ENCODE measurements around the gene C17orf107.

C17orf107 gene

DNA sequence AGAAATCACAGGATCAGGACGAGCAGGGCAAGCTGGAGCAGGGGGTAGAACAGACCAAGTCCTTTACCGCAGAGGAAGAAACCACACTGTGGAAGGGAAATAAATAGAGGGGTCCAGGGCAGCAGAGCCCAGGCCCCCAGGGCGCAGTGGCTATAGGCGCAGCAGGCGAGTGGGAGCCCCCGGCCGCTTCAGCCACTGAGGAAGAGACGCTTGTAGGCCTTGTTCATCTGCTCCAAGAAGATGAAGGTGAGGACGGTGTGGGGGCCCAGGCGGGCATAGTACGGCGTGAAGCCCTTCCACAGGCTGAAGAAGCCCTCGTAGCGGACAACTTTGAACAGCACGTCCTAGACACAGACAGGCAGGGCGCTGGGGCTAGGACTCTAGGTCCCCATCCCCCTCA is 38.2 kb downstream of the C17orf107 start:
- no peak for DNase-seq (ENCODE audit: low spot score)

DNA sequence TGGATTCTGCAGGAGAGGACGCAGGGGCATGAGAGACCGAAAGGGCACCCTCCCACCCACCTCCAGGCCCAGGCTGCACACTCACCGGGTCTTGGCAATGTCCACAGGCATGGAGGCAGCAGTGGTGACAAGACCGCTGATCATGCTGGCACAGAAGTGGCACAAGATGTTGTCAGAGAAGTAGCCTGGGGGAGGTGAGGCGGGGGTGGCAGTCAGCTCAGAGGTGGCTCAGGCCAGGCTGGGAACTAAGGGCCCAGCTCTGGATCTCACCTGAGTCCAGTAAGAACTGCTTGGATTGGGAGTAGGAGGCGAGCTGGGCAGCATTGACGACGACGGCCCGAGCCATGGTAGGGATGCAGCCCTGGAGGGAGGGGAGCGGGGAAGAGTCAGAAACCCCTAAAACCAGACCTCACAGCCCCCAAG is 38.7 kb downstream of the C17orf107 start:
- DNase-seq (ENCODE audit: low spot score) = no peak

DNA sequence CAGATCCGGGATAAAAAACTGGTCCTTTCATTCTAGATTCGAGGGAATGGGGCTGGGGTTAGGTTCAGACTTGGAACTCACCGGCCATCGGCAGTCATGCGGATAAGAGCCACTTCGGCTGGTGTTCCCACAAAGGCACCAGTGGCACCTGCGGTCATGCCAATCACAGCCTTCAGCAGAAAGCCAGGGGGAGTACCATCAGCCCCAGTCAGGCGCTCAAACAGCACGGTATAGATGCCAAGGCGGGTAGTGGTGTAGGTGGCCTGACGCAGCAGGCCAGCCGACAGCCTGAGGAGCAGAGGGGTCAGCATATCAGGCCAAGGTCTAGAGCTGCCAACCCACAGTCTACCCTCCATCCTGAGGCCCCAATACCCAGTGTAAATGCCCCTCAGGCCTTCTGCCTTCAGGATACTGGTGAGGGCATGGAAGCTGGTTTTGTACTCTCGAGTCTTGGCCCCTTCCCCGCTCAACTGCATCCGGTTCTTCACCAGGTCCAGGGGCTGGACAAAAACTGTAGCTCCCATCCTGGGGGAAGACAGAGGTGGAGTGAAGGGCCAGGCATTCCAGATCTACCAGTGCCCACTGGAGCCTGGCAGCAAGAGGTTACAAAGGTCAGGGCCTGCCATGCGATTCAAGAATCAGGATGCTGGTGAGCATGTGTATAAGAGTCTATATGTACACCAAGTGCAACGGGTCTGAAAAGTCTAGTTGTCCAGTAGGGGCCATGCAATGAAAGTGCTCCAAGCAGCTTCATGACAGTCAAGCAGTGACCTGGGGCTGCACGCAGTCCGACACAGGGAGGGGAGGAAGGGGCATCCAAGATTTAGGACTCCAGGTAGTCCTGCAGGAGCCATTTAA is 39.6 kb downstream of the C17orf107 start:
- DNase-seq (ENCODE audit: low spot score) = no peak

DNA sequence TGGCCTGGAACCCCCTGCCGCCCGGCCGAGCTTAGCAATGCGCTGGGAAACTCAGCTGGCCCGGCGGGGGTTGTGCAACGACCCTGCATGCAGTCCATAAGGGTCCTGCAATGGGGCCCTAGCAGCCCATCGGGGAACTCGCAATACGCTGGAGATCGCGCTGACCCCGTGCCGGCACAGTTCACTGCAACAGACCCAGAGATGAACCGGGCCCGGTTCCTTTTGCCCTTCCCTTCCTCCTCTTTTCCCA is 40.1 kb downstream of the C17orf107 start:
- no peak for DNase-seq (ENCODE audit: low spot score)

DNA sequence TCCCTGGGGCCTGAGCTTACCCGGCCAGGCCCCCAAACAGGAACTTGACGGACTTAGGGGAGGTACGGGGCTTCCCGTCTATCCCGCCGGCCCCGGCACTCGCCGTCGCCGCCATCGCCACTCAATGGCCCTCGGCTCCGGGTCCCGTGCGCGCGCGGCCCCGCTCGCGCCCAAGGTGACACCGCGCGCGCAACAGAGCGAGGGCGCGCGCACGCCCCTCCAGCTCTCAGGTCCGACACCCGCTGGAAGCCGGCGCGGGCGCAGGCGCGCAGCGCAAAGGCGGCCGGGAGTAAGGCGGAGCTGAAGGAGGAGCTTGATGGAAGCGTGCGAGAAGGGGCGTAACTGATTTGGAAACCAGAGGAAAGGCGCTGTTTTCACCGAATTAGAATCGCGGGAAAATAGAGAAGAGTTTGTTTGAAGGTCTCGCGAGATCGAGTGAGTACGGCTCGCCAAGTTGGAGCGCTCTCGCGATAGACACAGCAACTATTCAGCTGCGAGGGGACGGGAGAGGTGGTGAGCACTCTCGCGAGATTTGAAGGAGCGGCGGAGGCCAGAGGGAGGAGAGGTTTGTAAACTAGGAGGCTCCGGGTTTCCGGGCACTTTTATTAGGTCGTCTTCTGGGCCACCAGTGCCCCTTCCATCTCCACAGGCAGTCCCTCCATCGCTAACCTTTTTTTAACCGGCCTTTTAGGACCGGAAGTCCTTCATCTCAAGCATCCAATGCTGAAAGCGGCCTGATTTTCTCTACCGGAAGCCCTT is 40.6 kb downstream of the C17orf107 start, which contains the start of the genes RNF167 and SLC25A11:
RNF167 (plus strand) TSS at position 473 of the 759 bp plus-strand sequence. CDS start 642 bp downstream, outside the sequence.
SLC25A11 (minus strand) TSS at position 251 of the 759 bp plus-strand sequence; CDS start at position 115, 136 bp downstream.
- DNase-seq (ENCODE audit: low spot score) = peak; percentile 100

DNA sequence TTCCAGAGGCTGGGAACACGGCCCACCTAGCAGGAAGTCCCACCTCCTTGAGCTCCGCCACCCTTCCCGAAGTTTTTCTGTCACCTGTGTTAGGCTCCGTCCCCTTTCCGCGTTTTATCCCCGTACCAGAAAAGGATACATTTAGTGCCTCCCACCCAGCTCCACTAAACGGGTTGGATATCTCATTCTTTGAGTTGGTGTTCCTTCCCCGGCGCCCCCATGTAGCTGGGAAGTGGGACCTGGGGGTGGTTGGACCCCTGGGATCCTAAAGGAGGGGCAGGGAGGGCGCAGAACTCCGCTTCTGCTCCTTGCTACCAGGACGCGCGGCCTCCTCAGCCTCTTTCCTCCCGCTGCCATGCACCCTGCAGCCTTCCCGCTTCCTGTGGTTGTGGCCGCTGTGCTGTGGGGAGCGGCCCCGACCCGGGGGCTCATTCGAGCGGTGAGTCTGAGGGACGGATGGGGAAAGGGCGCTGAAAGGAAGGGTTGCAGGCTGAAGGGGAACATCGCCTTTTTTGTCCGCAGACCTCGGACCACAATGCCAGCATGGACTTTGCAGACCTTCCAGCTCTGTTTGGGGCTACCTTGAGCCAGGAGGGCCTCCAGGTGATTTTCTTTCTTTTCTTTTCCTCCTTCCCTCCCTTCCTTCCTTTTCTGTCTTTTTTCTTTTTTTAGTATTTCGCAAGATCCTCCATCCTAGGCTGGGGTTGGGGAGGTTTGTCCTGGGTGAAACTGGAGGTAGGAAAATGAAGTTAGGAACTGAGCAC is 41.4 kb downstream of the C17orf107 start:
- DNase-seq (ENCODE audit: low spot score) = peak; percentile 87

DNA sequence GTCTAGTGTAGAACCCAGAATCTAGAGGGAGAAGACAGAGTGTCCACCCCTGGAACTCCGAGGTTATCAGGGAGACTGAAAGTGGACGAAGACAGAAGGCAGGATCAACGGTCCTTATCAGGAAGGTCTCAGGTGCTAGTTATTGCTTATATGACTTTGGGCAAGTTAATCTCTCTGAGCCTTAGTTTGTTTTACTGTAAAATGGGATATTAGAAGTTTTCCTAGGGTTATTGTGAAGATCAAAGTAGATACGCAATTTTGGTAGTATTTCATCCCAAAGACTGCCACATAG is 41.9 kb downstream of the C17orf107 start:
- no peak for DNase-seq (ENCODE audit: low spot score)

DNA sequence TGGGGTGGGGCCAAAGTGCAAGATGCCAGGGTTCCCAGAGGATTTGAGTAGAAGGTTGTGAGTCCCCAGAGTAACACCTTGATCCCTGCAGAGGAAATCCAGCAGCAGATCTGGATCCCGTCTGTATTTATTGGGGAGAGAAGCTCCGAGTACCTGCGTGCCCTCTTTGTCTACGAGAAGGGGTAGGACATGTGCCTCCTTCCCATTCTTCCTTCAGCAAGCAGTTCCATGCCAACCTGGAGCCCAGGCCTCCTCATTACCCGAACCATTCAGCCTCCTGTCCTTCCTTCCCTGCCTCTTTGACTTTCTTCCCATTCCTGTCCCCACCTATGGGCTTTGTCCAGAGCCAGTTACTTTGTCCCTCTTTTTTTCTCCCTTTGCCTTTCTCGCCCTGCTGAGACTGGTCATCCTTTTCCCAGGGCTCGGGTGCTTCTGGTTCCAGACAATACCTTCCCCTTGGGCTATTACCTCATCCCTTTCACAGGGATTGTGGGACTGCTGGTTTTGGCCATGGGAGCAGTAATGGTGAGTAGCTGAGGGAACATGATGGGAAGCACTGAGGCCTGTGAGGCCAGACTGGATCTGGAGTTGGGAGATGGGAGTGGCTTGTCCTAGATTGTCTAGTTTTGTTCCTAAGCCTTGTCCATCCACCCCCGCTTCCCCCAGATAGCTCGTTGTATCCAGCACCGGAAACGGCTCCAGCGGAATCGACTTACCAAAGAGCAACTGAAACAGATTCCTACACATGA is 43.6 kb downstream of the C17orf107 start:
- DNase-seq (ENCODE audit: low spot score) = no peak

DNA sequence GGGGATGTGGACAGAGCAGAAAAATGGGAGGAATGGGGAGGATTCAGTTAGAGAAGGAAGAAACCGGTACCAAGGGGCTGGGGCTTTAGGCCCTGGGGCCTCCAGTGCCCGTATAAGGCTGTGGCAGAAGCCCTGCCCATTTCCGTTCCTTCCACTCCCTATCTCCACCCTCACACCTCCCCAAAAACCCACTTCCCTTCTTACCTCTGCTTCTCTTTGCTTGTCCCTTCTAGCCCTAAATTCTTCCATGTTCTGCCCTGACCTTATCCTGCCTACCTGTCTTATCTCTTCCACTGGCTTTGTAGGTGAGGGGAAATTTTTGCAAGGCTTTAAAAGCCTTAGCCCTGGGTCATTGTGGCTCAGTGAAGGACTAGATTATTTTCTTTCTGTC is 44.8 kb downstream of the C17orf107 start:
- DNase-seq (ENCODE audit: low spot score) = no peak

DNA sequence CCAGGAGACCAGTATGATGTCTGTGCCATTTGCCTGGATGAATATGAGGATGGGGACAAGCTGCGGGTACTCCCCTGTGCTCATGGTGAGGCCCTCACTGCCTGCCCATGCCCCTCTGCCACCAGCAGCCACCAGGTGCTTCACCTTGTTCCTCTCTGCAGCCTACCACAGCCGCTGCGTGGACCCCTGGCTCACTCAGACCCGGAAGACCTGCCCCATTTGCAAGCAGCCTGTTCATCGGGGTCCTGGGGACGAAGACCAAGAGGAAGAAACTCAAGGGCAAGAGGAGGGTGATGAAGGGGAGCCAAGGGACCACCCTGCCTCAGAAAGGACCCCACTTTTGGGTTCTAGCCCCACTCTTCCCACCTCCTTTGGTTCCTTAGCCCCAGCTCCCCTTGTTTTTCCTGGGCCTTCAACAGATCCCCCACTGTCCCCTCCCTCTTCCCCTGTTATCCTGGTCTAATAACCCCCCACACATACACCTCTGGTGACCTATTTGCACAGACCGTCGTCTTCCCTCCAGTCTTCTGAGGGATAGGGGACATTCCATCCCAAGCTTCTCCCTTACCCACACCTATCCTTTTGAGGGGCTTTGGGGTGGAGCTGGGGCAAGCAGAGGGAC is 45.3 kb downstream of the C17orf107 start:
- no peak for DNase-seq (ENCODE audit: low spot score)

DNA sequence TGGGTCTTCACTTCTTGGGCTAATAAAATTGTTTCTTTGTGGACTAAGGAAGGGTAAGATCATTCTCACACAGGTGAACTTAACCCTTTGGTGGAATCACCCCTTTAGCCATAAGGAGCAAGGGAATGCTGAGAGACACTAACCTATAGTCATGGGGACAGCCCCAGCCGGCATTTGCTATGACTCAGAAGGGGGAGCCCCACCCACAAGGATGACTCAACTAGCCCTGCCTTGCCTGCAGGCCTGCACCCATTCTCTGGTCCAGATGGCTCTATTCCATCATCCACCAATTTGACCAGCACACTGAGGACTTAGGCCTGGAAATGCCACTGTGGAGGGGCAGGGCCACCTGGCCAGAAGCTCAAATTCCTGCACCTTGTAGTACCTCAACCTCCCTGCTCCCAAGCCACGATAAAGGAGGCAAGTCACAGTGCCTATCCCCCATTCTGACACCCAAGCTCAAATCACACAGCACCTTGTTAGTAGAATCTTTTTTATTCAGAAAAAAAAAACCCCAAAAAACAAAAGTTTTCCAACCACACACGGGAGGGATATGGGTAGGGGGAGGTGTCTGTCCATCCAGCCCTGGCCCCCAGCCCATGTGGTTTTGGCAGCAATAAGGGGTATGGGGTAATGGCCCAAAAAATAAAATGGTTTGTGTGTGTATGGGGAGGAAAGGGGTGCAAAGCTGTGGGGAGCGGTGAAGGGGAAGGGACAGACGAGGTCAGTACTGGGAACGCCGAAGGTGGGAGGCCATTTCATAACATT is 46.0 kb downstream of the C17orf107 start:
- peak; percentile 90 for DNase-seq (ENCODE audit: low spot score)

DNA sequence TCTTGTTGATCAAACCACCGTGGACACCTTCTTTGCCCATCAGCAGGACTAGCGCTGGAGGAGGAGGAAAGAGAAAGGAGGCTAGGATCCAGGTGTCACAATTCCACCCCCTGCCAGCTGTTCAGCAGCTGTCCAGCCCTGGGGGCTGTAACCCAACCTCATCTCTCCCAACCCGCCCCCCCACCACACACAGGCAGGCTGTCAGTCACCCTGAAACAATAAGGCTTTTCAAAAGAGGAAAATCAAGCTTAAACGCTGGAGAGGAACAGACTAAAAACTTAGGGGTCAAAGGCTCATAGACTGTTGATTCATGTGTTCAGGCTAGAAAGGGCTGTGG is 46.6 kb downstream of the C17orf107 start:
- no peak for DNase-seq (ENCODE audit: low spot score)

DNA sequence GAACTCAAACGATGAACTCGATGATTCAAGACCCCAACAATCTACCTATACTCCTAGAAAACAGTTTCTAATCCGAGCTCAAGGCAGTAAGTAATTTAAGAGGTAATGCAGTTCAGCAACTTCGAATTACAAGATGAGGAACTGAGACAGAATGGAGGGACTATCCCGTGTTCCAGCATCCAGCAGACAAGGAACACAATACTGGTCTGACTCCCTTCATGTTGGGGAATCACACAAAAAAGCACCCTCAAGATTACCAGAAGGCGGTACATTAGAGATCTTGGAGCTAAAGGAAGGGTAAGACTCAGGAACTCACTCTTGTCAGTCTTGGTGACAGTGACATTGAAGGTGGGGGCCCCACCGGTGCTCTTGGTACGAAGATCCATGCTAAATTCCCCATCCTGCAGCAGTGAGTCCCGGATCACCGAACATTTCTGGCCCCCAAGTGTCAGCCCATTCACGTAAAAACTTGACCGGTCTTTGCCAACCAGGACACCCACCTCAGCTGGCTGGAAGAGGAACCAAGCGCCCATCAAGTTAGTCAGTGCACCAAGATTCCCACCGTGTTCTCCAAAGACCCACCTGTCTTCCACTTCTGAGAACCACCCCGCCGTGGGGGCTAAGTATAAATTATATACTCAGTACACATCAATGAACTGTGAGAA is 47.1 kb downstream of the C17orf107 start:
- no peak for DNase-seq (ENCODE audit: low spot score)

DNA sequence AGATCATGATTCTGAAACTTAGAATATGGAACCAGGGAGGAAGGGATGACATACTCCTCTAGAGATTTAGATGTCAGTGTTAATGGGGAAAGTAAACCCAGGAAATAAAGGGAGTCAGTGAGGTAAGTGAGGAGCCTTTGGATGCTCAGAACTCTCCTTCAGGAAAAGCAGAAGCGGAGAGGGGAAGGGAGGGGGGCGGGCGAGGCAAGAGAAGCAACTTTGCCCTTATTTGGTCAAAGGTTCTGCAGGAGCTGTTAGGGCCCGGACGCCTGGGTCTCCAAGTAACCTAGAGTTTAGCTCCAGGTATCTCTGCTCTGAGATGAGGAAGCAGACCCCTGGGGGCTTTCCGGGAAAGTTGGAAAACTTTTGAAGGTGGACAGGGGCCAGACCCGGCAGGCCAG is 47.7 kb downstream of the C17orf107 start:
- DNase-seq (ENCODE audit: low spot score) = no peak

DNA sequence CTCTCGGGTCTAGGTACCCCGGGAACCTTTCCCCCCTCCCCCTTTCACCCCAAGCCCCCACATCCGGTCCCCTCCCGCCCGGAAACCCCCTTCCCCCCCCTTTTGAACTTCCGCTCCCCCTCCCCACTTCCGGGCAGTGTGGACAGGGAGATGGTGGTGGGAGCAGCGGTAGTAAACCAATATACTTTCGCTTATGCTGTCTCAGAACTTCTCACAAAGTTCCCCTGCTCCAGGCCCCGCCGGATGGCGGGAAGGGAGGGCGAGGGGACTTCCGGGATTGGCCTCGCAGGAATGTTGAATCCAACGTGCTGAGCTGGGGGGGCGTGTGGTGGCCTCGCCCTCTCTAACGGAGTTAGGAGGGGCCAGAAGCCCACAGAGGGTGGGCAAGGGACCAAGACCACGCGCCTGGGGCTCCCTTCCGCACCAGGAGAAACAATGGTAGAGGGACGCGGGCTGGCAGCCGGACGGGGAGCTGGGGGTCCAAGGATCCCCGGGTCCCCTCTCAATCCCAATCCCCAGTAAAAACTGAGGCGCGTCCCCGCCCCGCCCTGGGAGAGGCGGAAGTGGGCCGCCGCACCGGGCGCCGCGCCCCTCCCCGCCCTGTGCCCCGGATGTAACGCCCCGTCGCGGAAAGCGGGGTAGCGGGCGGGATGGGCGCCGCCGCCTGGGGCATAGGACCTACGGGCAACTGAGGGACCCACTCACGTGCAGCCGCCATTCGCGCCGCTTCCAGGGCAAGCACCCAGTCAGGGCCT is 48.3 kb downstream of the C17orf107 start:
- no peak for DNase-seq (ENCODE audit: low spot score)

DNA sequence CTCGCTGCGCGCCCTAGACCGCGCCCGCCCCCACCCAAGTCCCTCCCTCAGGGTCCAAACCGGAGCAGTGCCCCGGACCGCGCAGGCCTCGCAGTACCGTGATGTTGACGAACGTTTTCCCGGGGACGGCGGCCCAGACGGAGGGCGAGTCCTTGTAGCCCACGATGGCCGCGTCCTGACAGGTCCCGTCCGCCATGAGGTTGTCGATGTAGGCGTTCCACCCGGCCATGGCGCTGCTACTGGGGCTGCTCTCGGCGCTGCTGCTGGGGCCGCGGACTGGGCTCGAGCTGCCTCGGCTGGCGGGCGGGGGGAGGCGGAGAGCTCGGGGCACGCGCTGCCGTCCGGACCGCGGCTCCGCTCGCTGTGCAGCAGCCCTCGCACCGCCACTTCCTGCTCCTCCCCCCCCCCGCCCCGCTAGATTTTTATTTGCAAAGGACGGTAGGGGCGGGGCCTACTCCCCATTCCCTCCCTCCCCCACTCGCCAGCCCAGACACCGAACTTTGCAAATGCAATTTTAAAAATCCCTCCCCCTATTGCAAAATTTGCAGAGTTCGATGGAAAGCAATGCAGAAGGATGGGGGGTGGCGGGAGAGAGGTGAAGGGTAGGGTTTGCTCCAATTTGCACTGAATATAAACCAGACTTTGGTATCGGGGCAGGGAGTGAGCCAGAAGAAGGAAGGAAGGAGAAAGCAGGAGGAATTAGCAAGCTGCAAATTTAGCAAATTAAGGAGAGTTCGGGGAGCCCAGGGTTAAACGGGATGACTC is 49.0 kb downstream of the C17orf107 start, which contains the start of gene PFN1:
PFN1 (minus strand) TSS at position 365 of the 765 bp plus-strand sequence; CDS start at position 229, 136 bp downstream.
- DNase-seq (ENCODE audit: low spot score) = peak; percentile 86

DNA sequence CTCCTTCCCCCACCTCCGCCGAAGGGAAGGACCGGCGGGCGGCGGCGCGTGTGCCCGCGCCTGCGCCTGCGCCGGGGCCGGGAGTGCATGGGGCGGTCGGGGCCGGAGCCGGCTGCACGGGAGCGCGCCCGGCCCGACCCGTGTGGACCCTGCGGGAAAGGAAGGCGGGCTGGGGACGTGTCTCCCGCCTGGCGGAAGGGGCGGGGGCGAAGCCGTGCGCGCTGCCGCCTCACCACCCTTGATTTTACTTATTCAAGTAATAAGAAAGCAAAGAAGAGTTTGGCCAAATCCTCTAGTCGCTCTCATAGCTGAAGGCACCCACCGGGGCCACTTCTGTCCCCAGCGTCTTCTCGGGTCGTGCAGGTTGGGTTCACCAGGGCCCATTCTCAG is 49.6 kb downstream of the C17orf107 start:
- peak; percentile 88 for DNase-seq (ENCODE audit: low spot score)

DNA sequence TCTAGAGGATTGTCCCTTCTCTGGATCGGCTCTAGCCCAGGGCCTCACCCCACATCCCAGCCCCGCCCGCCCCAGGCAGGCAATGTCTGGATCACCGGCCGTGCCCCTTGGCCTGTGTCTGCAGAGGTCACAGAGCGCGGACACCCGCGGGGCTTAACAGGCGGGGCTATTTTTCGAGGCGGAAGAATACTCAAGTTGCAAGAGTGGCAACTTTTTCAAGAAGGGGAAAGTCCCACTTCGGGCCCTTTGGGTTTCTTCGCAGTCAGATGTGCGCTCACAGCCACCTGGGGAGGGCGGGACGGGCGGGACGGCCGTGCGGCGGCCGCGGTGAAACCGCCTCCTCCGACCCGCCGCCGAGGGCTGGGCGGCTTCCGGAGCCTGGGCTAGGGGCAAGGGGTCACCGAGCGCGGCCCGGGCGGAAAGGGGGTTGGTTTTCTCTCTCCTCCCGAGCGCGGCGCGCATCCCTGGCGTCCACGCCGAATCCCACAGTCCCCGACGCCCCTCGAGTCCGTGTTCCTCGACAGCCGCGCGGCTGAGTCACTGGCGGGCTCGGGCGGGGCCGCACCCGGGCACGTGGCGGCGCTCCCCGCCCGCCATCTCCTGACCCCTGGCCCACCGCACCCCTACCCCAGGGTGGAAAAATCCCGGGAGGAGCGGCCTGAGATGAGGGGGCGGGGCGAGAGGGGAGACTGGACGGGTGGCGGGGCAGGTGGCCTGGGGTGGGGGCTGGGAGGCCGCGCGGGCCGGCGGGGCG is 50.2 kb downstream of the C17orf107 start:
- DNase-seq (ENCODE audit: low spot score) = no peak

Measured in COLO829 (cell line).